Muscle of arm (tissue), 12 donors: ENCODE results near the gene NCOA7. TPM values are rescaled to one million over a fixed set of nuclear protein-coding genes. Genes with fewer than 3 reads are reported as not detected.
A peak's percentile ranks its signal among the peaks of the same experiment; 100 is the strongest.
"Not testable (repeated sequence)": the region's sequence is repeated elsewhere in the genome, so short reads cannot be mapped to it uniquely, and the experiment has no call there.

Experiments
- DNase-seq: peaks from one replicate; pipeline ENCODE4 v3.0.0-alpha.2; 2013
- polyA plus RNA-seq, 12 donors: library from polyadenylated mRNA; unstranded; fragments of 120-200 nt; gene quantifications; one replicate each; pipeline ENCODE4 v1.2.1, GENCODE V29; 2013; ENCODE audit not compliant: insufficient read length in 12 of 12

Gene NCOA7
- polyA plus RNA-seq, 12 donors, result 6.1 to 21.5 (median 9.1) TPM; not detected in 1

GRCh38 chr6:125863023-125863422, 72.3 kb downstream of the NCOA7 start:
- DNase-seq, result no peak

- no peak for DNase-seq
Measured at GRCh38 chr6:125865015-125865414, 74.3 kb downstream of the NCOA7 start.

GRCh38 chr6:125866433-125866832, 75.7 kb downstream of the NCOA7 start:
- no peak for DNase-seq

- no peak for DNase-seq
Measured at GRCh38 chr6:125867483-125867942, 76.8 kb downstream of the NCOA7 start.

- DNase-seq, result no peak
Measured at GRCh38 chr6:125868252-125868651, 77.5 kb downstream of the NCOA7 start.

- no peak for DNase-seq
Measured at GRCh38 chr6:125868678-125869395, 78.1 kb downstream of the NCOA7 start.

- no peak for DNase-seq
Measured at GRCh38 chr6:125869427-125869826, 78.7 kb downstream of the NCOA7 start.

GRCh38 chr6:125871365-125871764, 80.6 kb downstream of the NCOA7 start:
- DNase-seq, result no peak

GRCh38 chr6:125872259-125872921, 81.6 kb downstream of the NCOA7 start:
- DNase-seq, result no peak

GRCh38 chr6:125882243-125882642, 91.5 kb downstream of the NCOA7 start:
- DNase-seq, result no peak

GRCh38 chr6:125884634-125885371, 94.0 kb downstream of the NCOA7 start:
- no peak for DNase-seq

GRCh38 chr6:125886021-125886420, 95.3 kb downstream of the NCOA7 start:
- no peak for DNase-seq

GRCh38 chr6:125886914-125887313, 96.2 kb downstream of the NCOA7 start:
- no peak for DNase-seq

- no peak for DNase-seq
Measured at GRCh38 chr6:125887372-125887771, 96.6 kb downstream of the NCOA7 start.

- no peak for DNase-seq
Measured at GRCh38 chr6:125888989-125889656, 98.4 kb downstream of the NCOA7 start.

- DNase-seq, result no peak
Measured at GRCh38 chr6:125899726-125900182, 109.0 kb downstream of the NCOA7 start.

- no peak for DNase-seq
Measured at GRCh38 chr6:125904871-125905270, 114.1 kb downstream of the NCOA7 start.

GRCh38 chr6:125906158-125906998, 115.6 kb downstream of the NCOA7 start:
- DNase-seq, result peak; percentile 1

- no peak for DNase-seq
Measured at GRCh38 chr6:125910527-125910926, 119.8 kb downstream of the NCOA7 start.

GRCh38 chr6:125911051-125911451, 120.3 kb downstream of the NCOA7 start:
- not testable (repeated sequence) for DNase-seq

GRCh38 chr6:125912430-125912829, 121.7 kb downstream of the NCOA7 start:
- not testable (repeated sequence) for DNase-seq
